ENCODE measurements around the gene ELOVL2. TPM values are rescaled to one million over a fixed set of nuclear protein-coding genes. Genes with fewer than 3 reads are reported as not detected.
"Not testable (repeated sequence)": the region's sequence is repeated elsewhere in the genome, so short reads cannot be mapped to it uniquely, and the experiment has no call there.

The ELOVL2 gene
- total and polyA plus RNA-seq, 10 of the 15 experiments (the other 5 are each of a cell fraction or from before 2014, with no cell fraction given): 0.01 to 0.03 TPM; not detected in 8

DNA sequence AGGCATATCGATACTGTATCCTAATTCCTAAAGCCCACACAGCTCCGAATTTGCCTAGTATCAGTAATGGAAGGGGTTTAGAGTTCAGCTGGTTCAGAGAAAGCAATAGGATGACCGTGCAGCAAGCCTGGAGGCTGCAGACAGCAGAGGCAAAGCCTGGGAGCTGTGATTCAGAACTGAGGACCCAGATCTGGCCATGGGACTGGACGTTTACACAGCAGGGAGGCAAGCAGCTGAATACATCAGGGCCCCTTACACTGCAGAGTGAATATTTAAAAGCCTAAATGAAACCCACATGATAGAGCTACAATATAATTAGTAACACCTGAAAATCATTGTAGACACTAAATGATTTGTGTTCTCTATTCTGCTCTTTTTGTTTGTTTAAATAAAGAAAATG, 38.0 kb downstream of the ELOVL2 start (continued):
- TF ChIP-seq LARP7 (IDR thresholded peaks at IDR 0.05): no peak

DNA sequence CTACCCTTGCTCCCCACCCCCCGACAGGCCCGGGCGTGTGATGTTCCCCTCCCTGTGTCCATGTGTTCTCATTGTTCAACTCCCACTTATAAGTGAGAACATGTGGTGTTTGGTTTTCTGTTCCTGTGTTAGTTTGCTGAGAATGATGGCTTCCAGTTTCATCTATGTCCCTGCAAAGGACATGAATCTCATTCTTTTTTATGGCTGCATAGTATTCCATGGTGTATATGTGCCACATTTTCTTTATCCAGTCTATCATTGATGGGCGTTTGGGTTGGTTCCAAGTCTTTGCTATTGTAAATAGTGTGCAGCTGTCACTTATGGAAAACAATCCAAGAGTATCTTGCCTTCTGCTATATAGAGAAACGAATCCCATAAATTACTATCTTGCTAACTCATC, 40.8 kb downstream of the ELOVL2 start:
- intact Hi-C loops (cut with micrococcal nuclease; ENCODE audit: unreplicated experiment); H2AFZ ChIP-seq (ENCODE audit: control insufficient read depth, low read depth, low read length); DNase-seq (ENCODE audit: low read depth, low spot score); H3K4me1 ChIP-seq (ENCODE audit: control insufficient read depth, insufficient read depth, low read length); H3K36me3 ChIP-seq (ENCODE audit: control insufficient read depth in 2 of 2, insufficient read depth in 2 of 2, low read length in 1 of 2); H4K20me1 ChIP-seq (ENCODE audit: control insufficient read depth, insufficient read depth); BruUV-seq (replicated peaks); H3K9me3 ChIP-seq (replicated peaks; ENCODE audit: control insufficient read depth, insufficient read depth, low read length); RAD21 ChIA-PET (ENCODE audit: unreplicated experiment); H3K27ac ChIP-seq (ENCODE audit: control insufficient read depth, insufficient read depth); H3K9ac ChIP-seq (ENCODE audit: control insufficient read depth, insufficient read depth, low read length); FAIRE-seq; POLR2A ChIA-PET; in situ Hi-C loops (cut with MboI); H3K4me3 ChIP-seq; H3K27me3 ChIP-seq (replicated peaks in 1 of 2; ENCODE audit: control insufficient read depth in 2 of 2, insufficient read depth in 2 of 2, low read length in 1 of 2); H3K4me2 ChIP-seq (ENCODE audit: control insufficient read depth, insufficient read depth); H3K79me2 ChIP-seq (ENCODE audit: control insufficient read depth, insufficient read depth, low read length); CTCF ChIA-PET; ATAC-seq: not testable (repeated sequence)
- SMC1A ChIA-PET (ENCODE audit: uncharacterized antibody, unreplicated experiment): interaction anchor here (1.3 kb wide), 1 partner anchor 65 kb away, joined by 3 read pairs; no protein-coding TSS in a partner anchor
- 49% methylated on average over 5 of the region's 5 CpGs for WGBS (ENCODE audit: insufficient coverage, insufficient replicate concordance, low lambda C conversion rate, missing lambda C conversion rate)

DNA sequence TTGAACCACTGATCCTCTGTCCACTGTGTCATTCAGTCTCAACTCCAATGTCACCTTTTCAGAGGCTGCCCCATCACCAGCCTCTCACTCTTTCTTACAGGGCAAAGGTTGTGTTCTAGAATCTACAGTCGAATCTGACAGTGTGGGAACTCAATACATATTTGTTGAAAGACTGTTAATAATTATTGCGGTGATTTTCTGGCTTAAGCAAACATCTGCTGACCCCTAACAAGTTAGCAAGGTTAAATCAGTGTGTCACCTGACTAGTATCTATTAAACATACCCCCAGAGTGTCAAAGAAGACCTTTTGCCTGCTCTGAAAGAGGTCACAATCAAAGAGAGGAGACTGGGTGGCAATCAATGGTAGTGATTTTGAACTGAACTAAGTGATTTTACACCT, 41.9 kb downstream of the ELOVL2 start:
- no peak overlapping the region for H2AFZ ChIP-seq (ENCODE audit: control insufficient read depth, low read depth, low read length)
- no peak for DNase-seq (ENCODE audit: low read depth, low spot score)
- intact Hi-C loops (cut with micrococcal nuclease; ENCODE audit: unreplicated experiment) (no loop called here), in situ Hi-C loops (cut with MboI) (no loop called here)
- no peak overlapping the region for H3K9ac ChIP-seq (ENCODE audit: control insufficient read depth, insufficient read depth, low read length)
- no TSS peak for BruUV-seq (replicated peaks)
- POLR2A ChIA-PET: no interaction called here
- H3K27me3 ChIP-seq (replicated peaks in 1 of 2; ENCODE audit: control insufficient read depth in 2 of 2, insufficient read depth in 2 of 2, low read length in 1 of 2): no peaks in the 10 kb centered on the region
- no peak overlapping the region for H3K27ac ChIP-seq (ENCODE audit: control insufficient read depth, insufficient read depth)
- H3K4me3 ChIP-seq: no peak overlapping the region
- CTCF ChIA-PET: interaction anchor here (0.9 to 1.2 kb wide), 2 partner anchors 8 to 11 kb away, joined by 3 read pairs; no protein-coding TSS in a partner anchor
- ATAC-seq: no peak
- WGBS (ENCODE audit: insufficient coverage, insufficient replicate concordance, low lambda C conversion rate, missing lambda C conversion rate): 41% methylated on average over 2 of the region's 2 CpGs
- SMC1A ChIA-PET (ENCODE audit: uncharacterized antibody, unreplicated experiment): no interaction called here
- no peak for FAIRE-seq
- TF ChIP-seq ZNF622 (IDR thresholded peaks at IDR 0.05) (no peak), ZNF24 (IDR thresholded peaks at IDR 0.05) (no peak), SP1 (IDR thresholded peaks at IDR 0.05; ENCODE audit: low read depth, low read length) (no peak), JUND (IDR thresholded peaks at IDR 0.05; ENCODE audit: low read depth, low read length) (no peak), CHD1 (IDR thresholded peaks at IDR 0.05; ENCODE audit: low read depth, low read length) (no peak)
- TF ChIP-seq, protein P1, sequence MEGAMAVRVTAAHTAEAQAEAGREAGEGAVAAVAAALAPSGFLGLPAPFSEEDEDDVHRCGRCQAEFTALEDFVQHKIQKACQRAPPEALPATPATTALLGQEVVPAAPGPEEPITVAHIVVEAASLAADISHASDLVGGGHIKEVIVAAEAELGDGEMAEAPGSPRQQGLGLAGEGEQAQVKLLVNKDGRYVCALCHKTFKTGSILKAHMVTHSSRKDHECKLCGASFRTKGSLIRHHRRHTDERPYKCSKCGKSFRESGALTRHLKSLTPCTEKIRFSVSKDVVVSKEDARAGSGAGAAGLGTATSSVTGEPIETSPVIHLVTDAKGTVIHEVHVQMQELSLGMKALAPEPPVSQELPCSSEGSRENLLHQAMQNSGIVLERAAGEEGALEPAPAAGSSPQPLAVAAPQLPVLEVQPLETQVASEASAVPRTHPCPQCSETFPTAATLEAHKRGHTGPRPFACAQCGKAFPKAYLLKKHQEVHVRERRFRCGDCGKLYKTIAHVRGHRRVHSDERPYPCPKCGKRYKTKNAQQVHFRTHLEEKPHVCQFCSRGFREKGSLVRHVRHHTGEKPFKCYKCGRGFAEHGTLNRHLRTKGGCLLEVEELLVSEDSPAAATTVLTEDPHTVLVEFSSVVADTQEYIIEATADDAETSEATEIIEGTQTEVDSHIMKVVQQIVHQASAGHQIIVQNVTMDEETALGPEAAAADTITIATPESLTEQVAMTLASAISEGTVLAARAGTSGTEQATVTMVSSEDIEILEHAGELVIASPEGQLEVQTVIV (IDR thresholded peaks at IDR 0.05; ENCODE audit: borderline replicate concordance, partially characterized antibody): no peak
- H3K79me2 ChIP-seq (ENCODE audit: control insufficient read depth, insufficient read depth, low read length): no peaks in the 10 kb centered on the region
- RAD21 ChIA-PET (ENCODE audit: unreplicated experiment): no interaction called here
- no peaks in the 10 kb centered on the region for H3K9me3 ChIP-seq (replicated peaks; ENCODE audit: control insufficient read depth, insufficient read depth, low read length)
- H4K20me1 ChIP-seq (ENCODE audit: control insufficient read depth, insufficient read depth): no peaks in the 10 kb centered on the region
- H3K4me1 ChIP-seq (ENCODE audit: control insufficient read depth, insufficient read depth, low read length): no peaks in the 10 kb centered on the region
- H3K36me3 ChIP-seq (ENCODE audit: control insufficient read depth in 2 of 2, insufficient read depth in 2 of 2, low read length in 1 of 2): no peaks in the 10 kb centered on the region
- no peak overlapping the region for H3K4me2 ChIP-seq (ENCODE audit: control insufficient read depth, insufficient read depth)

Measured in GM12878 (cell line).